ENCODE measurements around the gene PDE4A. TPM values are rescaled to one million over a fixed set of nuclear protein-coding genes. Genes with fewer than 3 reads are reported as not detected.

The PDE4A gene
- total and polyA plus RNA-seq, 2 experiments from 2014 or later: 2.8 to 4.3 TPM

DNA sequence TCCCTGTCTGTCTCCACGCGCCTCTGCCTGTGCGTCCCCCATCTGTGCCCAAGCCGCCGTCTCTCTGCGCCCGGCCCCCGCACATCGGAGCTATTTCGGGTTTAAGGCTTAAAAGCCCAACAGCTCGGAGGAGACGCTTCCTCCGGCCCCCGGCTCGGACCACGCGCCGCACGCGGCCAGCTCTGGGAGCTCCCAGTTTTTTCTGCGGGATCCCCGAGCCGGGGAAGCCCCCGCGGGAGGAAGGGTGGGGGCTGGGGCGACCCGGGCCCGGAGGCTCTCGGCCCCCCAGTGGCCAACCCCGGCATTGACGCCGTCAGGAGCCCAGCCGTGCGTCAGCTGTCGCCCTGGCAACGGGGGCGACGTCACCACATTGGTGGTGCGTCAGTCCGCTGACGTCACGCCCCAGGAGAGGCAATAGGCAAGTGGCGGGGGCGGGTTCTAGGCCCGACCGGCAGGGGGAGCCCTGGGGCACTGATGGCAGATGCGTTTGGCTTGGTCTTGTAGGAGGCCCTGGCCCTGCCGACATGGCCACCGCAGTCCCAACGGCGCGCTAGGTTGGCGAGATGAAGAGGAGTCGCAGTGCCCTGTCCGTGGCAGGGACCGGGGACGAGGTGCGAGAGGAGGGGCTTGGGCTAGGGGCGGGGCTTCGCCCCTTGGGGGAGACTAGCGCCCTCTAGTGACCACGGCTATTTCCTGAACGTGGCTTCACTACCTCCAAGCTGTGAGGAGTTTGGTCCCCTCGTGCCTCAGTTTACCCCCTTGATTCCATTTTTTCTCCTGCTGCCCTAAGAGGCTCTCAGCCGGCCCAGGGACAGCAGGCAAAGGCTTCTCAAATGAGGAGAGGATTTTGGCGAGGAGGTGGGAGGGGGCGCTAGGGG lies 3.7 kb upstream of the PDE4A start:
- TF ChIP-seq, protein P1, sequence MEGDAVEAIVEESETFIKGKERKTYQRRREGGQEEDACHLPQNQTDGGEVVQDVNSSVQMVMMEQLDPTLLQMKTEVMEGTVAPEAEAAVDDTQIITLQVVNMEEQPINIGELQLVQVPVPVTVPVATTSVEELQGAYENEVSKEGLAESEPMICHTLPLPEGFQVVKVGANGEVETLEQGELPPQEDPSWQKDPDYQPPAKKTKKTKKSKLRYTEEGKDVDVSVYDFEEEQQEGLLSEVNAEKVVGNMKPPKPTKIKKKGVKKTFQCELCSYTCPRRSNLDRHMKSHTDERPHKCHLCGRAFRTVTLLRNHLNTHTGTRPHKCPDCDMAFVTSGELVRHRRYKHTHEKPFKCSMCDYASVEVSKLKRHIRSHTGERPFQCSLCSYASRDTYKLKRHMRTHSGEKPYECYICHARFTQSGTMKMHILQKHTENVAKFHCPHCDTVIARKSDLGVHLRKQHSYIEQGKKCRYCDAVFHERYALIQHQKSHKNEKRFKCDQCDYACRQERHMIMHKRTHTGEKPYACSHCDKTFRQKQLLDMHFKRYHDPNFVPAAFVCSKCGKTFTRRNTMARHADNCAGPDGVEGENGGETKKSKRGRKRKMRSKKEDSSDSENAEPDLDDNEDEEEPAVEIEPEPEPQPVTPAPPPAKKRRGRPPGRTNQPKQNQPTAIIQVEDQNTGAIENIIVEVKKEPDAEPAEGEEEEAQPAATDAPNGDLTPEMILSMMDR (IDR thresholded peaks at IDR 0.05; ENCODE audit: poor library complexity): peak; percentile 60
- TF ChIP-seq EZH2phosphoT487 (IDR thresholded peaks at IDR 0.05; ENCODE audit: low read depth, severe bottlenecking, unreplicated experiment) (no peak), EZH2 (IDR thresholded peaks at IDR 0.05; ENCODE audit: borderline replicate concordance) (no peak)
- peak overlapping the region; percentile 88 for H2AFZ ChIP-seq
- no peaks in the 10 kb centered on the region for H3K9me3 ChIP-seq (ENCODE audit: low read depth)
- no peaks in the 10 kb centered on the region for H3K36me3 ChIP-seq (replicated peaks; ENCODE audit: insufficient read depth, low read depth)
- peaks cover 16% of the 10 kb centered on the region for H3K4me1 ChIP-seq (ENCODE audit: insufficient read depth)
- peaks cover 61% of the 10 kb centered on the region for H3K27me3 ChIP-seq
- DNase-seq (ENCODE audit: low spot score): peak; percentile 92
- H3K9me2 ChIP-seq (replicated peaks; ENCODE audit: insufficient read depth): no peaks in the 10 kb centered on the region
- no peaks in the 10 kb centered on the region for H4K20me1 ChIP-seq (ENCODE audit: insufficient read depth, poor library complexity, severe bottlenecking)
- WGBS (ENCODE audit: low lambda C conversion rate, missing lambda C conversion rate): 9% methylated on average over 63 of the region's 67 CpGs
- no peak overlapping the region for H3K27ac ChIP-seq
- H3K4me3 ChIP-seq: peak overlapping the region; percentile 30
- peak overlapping the region; percentile 97 for H3K4me2 ChIP-seq
- H3K79me2 ChIP-seq: no peaks in the 10 kb centered on the region

DNA sequence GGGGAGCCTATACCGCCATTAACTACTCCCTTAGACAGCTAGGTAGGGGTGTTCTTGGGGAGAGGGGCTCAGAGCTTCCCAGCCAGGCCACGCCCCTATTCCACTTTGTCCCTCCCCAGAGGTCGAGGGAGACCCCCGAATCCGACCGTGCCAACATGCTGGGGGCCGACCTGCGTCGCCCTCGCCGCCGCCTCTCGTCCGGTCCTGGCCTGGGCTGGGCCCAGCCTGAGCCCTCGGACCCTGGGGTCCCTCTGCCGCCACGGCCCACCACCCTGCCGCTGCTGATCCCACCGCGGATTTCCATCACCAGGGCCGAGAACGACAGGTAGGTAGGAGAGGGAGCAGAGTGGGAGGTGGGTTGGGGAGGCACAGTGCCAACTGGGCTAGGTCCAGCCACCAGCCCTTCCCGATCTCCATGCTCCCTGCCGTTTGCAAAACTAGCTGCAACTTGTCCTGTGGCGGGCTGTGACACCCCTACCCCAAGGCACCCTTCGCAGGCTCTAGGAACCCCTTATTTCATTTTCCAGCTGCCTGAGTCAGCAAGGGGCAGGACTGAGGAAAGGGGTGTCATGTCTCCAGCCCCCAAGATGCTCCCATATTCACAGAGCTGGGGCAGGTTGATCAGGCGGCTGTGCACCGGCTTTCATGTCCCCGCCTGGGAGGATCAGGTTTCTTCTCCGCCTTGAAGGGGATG lies 2.6 kb upstream of the PDE4A start:
- TF ChIP-seq, protein P1 (IDR thresholded peaks at IDR 0.05; ENCODE audit: poor library complexity): no peak
- TF ChIP-seq EZH2 (IDR thresholded peaks at IDR 0.05; ENCODE audit: borderline replicate concordance): no peak
- no peak for TF ChIP-seq EZH2phosphoT487 (IDR thresholded peaks at IDR 0.05; ENCODE audit: low read depth, severe bottlenecking, unreplicated experiment)
- Histone ChIP-seq H3K36me3 (replicated peaks; ENCODE audit: insufficient read depth, low read depth) (no peaks in the 10 kb centered on the region), H3K4me1 (ENCODE audit: insufficient read depth) (peaks cover 16% of the 10 kb centered on the region), H3K9me3 (ENCODE audit: low read depth) (no peaks in the 10 kb centered on the region), H4K20me1 (ENCODE audit: insufficient read depth, poor library complexity, severe bottlenecking) (no peaks in the 10 kb centered on the region), H3K9me2 (replicated peaks; ENCODE audit: insufficient read depth) (no peaks in the 10 kb centered on the region), H3K27me3 (peaks cover 72% of the 10 kb centered on the region), H3K4me2 (no peak overlapping the region), H2AFZ (no peak overlapping the region), H3K4me3 (no peak overlapping the region), H3K79me2 (no peaks in the 10 kb centered on the region), H3K27ac (no peak overlapping the region)
- peak; percentile 26 for DNase-seq (ENCODE audit: low spot score)
- whole genome bisulfite sequencing (ENCODE audit: low lambda C conversion rate, missing lambda C conversion rate): 27% methylated on average over 30 of the region's 30 CpGs

DNA sequence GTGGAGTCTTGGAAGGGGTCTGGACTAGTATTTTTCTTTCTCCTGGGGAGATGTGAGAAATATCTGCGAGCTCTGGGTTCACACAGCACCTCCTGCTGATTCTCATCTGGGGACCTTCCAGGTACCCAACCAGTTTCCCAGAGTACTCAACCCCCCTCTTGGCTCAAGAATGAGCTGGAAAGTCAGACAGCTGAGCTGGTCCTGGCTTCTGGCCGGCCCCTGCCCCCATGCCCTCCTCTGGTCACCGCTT lies 2.2 kb upstream of the PDE4A start:
- H3K4me2 ChIP-seq: no peak overlapping the region
- no peaks in the 10 kb centered on the region for H4K20me1 ChIP-seq (ENCODE audit: insufficient read depth, poor library complexity, severe bottlenecking)
- H3K27me3 ChIP-seq: peaks cover 76% of the 10 kb centered on the region
- no peaks in the 10 kb centered on the region for H3K36me3 ChIP-seq (replicated peaks; ENCODE audit: insufficient read depth, low read depth)
- H3K27ac ChIP-seq: no peak overlapping the region
- no peaks in the 10 kb centered on the region for H3K9me2 ChIP-seq (replicated peaks; ENCODE audit: insufficient read depth)
- no peak for DNase-seq (ENCODE audit: low spot score)
- no peak overlapping the region for H2AFZ ChIP-seq
- 0% methylated on average over 3 of the region's 3 CpGs for WGBS (ENCODE audit: low lambda C conversion rate, missing lambda C conversion rate)
- H3K4me1 ChIP-seq (ENCODE audit: insufficient read depth): peaks cover 16% of the 10 kb centered on the region
- no peaks in the 10 kb centered on the region for H3K9me3 ChIP-seq (ENCODE audit: low read depth)
- H3K4me3 ChIP-seq: no peak overlapping the region
- no peak for TF ChIP-seq EZH2phosphoT487 (IDR thresholded peaks at IDR 0.05; ENCODE audit: low read depth, severe bottlenecking, unreplicated experiment)
- TF ChIP-seq EZH2 (IDR thresholded peaks at IDR 0.05; ENCODE audit: borderline replicate concordance): no peak
- TF ChIP-seq, protein P1 (IDR thresholded peaks at IDR 0.05; ENCODE audit: poor library complexity): no peak
- no peaks in the 10 kb centered on the region for H3K79me2 ChIP-seq
